HG02759 (cell line): ENCODE measurements around the gene ME2.
"Not testable (repeated sequence)": the region's sequence is repeated elsewhere in the genome, so short reads cannot be mapped to it uniquely, and the experiment has no call there.

Experiments used
- ATAC-seq: cut with Tn5 transposase; IDR thresholded peaks from one replicate; pipeline ENCODE4 v1.9.1; 2021; ENCODE audit warnings: mild to moderate bottlenecking, moderate library complexity; ENCODE audit not compliant: unreplicated experiment

The ME2 gene

GRCh38 chr18:50859793-50860555, 18.9 kb upstream of the ME2 start:
- no peak for ATAC-seq

GRCh38 chr18:50861617-50862016, 17.3 kb upstream of the ME2 start:
- no peak for ATAC-seq

DNA sequence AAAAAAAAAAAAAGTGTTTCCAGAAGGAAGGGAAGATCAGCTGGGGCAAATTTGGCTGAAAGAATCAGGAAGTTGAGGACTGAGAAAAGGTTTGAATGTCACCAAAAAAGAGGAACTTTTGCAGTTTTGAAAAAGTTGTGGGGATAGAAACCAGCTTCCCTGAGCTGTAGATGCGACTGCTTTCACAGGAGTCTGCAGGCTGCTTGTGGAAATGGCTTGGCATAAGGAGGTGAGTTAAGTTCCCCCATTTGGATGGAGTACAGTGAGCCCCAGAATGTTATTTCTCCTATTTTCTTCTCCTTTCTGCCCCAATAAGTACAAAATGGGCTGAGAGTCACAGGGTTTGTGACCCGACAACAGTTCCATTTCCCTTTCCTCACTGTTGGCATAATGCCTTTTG, 16.5 kb upstream of the ME2 start:
- ATAC-seq, result no peak

- no peak for ATAC-seq
These were observed 15.0 kb upstream of the ME2 start for GRCh38 chr18:50863840-50864375.

- no peak for ATAC-seq
These were observed 12.2 kb upstream of the ME2 start for GRCh38 chr18:50866765-50867164.

GRCh38 chr18:50869150-50869549, 9.8 kb upstream of the ME2 start:
- no peak for ATAC-seq

GRCh38 chr18:50870138-50870845, 8.6 kb upstream of the ME2 start:
- no peak for ATAC-seq

DNA sequence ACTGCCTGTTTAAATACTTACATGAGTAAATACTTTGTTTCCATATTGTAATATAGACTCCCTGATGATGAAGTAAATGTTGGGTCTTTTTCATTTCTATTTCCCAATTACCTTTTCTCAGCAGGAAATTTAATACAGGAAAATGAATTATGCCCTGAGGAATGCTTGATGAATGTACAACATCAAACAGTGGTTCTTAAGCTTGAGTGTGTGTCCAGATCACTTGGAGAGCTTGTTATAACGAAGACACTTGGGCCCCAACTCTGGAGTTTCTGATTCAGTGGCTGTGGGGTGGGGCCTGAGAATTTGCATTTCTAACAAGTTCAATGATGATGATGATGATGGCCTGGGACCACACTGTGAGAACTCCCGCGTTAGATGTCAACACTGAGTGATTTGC, 7.1 kb upstream of the ME2 start:
- ATAC-seq, result no peak

DNA sequence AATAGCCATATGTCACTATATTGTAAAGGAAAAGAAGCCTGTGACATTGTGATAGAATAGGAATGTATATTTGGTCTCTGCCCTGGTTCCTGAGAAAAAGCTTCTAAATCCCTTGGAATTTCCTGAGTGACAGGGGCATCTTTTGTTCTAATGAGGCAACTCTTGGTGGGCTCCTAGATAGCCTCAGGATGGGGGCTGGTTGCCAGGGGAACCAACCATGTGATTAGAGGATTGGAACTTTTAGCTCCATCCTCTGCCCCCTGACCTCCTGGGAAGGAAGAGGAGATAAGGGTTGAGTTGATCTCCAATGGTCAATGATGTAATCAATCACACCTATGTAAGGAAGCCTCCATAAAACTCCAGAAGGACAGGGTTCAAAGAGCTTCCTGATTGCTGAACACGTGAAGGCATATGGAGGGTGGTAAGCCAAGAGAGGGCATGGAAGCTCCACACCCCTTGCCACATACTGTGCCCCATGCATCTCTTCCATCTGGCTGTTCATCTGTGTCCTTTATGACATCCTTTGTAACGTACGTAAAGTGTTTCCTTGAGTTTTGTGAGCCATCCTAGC, 2.9 kb upstream of the ME2 start:
- no peak for ATAC-seq

GRCh38 chr18:50877545-50878265, 1.2 kb upstream of the ME2 start:
- no peak for ATAC-seq

DNA sequence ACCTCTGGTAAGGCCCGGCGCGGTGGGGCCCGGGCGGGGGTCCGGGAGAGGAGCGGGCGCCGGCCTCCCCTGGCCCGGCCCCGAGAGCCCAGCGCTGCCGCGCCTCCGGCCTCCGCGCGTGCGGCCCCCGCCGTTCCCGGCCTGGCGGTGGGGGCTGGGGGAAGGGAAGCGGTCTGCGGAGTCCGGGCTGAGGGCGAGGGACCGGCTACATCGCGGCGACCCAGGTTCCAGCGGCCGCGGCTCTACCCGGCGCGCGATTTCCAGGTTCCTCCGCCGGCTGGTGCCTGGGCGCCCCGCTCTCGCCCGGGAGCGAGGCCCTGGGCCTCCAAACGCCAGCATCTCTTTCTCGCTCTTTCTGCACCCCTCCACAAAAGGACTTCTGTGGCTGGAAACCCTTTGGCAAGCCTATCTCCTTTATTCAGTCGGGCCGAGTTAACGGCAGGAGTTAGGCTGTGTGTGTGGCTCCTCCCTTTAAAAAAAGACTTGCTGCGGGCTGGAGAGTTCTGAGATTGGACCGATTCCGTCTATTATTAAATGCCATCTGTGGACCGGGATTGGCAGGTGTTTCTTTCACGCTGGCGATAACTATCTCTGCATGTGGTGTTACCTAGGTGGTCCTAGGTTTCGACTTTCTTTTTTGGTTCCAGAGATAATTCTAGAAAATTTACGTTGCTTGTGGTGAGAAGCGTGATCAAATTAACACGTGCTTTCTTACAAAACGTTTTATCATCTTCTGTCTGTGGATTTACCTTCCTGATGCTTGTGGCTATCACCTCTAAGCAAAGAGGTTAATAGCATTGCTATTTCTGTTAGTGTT, 592 bp downstream of the ME2 start:
- peak; percentile 31 for ATAC-seq

DNA sequence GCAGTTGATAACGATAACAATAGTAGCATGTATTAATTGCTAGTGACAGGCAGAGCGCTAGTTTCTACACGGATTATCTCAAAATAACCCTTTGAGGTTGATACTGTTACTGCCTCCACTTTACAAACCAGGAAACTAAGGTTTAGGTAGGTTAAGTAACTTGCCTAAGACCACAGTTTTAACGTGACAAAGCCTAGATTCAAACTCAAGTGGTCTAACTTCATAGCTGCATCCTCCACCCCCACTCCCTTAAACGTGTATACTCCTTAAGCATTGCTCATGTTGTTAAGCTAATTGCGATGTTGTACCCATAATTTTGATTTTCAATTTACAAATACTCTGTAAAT, 1.2 kb downstream of the ME2 start:
- ATAC-seq, result no peak

DNA sequence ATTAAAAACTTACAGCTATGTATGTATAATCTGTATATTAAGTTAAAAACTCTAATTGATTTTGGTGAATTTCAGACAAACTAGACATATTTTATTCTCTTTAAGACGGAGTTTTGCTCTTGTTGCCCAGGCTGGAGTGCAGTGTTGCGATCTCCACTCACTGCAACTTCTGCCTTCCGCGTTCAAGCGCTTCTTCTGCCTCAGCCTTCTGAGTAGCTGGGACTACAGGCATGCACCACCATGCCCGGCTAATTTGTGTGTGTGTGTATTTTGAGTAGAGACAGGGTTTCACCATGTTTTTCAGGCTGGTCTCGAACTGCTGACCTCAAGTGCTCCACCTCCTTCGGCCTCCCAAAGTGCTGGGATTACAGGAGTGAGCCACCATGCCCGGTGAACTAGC, 2.0 kb downstream of the ME2 start:
- ATAC-seq, result not testable (repeated sequence)

- no peak for ATAC-seq
These were observed 8.0 kb downstream of the ME2 start for GRCh38 chr18:50886929-50887328.

GRCh38 chr18:50895350-50896045, 16.6 kb downstream of the ME2 start:
- ATAC-seq, result no peak

- no peak for ATAC-seq
These were observed 17.2 kb downstream of the ME2 start for GRCh38 chr18:50896093-50896492.

- no peak for ATAC-seq
These were observed 20.0 kb downstream of the ME2 start for GRCh38 chr18:50898919-50899318.

DNA sequence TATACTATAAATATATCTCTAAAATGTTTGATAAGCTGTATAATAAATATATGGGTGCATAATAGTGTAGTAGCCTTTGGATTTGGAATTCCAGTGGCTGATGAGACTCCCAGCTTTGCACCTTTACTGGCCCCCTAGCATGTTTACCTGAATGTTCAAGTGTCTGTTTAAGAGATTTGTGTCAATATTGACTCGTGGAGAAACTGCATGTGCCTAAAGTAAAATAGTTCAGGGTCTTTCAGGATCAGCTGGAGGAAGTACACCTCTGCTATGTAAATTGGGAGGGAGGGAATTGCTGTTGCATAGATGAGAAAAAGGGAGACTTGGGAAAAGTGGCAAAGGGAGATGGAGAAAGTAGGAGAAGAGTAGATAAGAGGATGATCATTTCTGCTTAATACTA, 23.9 kb downstream of the ME2 start:
- no peak for ATAC-seq

- ATAC-seq, result no peak
These were observed 27.9 kb downstream of the ME2 start for GRCh38 chr18:50906843-50907242.

GRCh38 chr18:50909261-50909660, 30.3 kb downstream of the ME2 start:
- ATAC-seq, result no peak
